ENCODE data around the gene HPN. TPM values are rescaled to one million over a fixed set of nuclear protein-coding genes. Genes with fewer than 3 reads are reported as not detected.

HPN gene
- total RNA-seq, 6 experiments from 2014 or later: not detected

GRCh38 chr19:35008891-35009341 is 32.6 kb upstream of the HPN start:
- Mint-ChIP-seq H3K4me3 (no peak overlapping the region), H3K27me3 (ENCODE audit: insufficient read depth) (peaks cover 1% of the 10 kb centered on the region; the same call in 1 of the 2 replicates), H3K9me3 (no peaks in the 10 kb centered on the region), H3K36me3 (ENCODE audit: low read depth) (no peaks in the 10 kb centered on the region), H3K4me1 (ENCODE audit: low read depth) (peaks cover 22% of the 10 kb centered on the region), H3K27ac (no peak overlapping the region)
- TF ChIP-seq CTCF (IDR thresholded peaks at IDR 0.05): no peak
- DNase-seq: no peak

GRCh38 chr19:35009424-35010415 is 31.8 kb upstream of the HPN start:
- peaks cover 1% of the 10 kb centered on the region; the same call in 1 of the 2 replicates for H3K27me3 Mint-ChIP-seq (ENCODE audit: insufficient read depth)
- no peak overlapping the region for H3K4me3 Mint-ChIP-seq

GRCh38 chr19:35011091-35011689 is 30.3 kb upstream of the HPN start:
- Mint-ChIP-seq H3K4me1 (ENCODE audit: low read depth) (peaks cover 10% of the 10 kb centered on the region), H3K27ac (no peak overlapping the region), H3K4me3 (no peak overlapping the region), H3K36me3 (ENCODE audit: low read depth) (peaks cover 12% of the 10 kb centered on the region; the same call in 1 of the 2 replicates), H3K9me3 (no peaks in the 10 kb centered on the region), H3K27me3 (ENCODE audit: insufficient read depth) (peaks cover 1% of the 10 kb centered on the region; the same call in 1 of the 2 replicates)
- DNase-seq: no peak
- no peak for TF ChIP-seq CTCF (IDR thresholded peaks at IDR 0.05)

More at GRCh38 chr19:35009424-35010415, 31.8 kb upstream of the HPN start:
- H3K9me3 Mint-ChIP-seq: no peaks in the 10 kb centered on the region
- no peak overlapping the region for H3K27ac Mint-ChIP-seq
- H3K36me3 Mint-ChIP-seq (ENCODE audit: low read depth): peaks cover 4% of the 10 kb centered on the region; the same call in 1 of the 2 replicates
- H3K4me1 Mint-ChIP-seq (ENCODE audit: low read depth): peaks cover 17% of the 10 kb centered on the region
- no peak for DNase-seq
- no peak for TF ChIP-seq CTCF (IDR thresholded peaks at IDR 0.05)

- H3K4me3 Mint-ChIP-seq: no peak overlapping the region
- H3K4me1 Mint-ChIP-seq (ENCODE audit: low read depth): peaks cover 1% of the 10 kb centered on the region
These were observed 29.5 kb upstream of the HPN start for GRCh38 chr19:35011737-35012682.

More at GRCh38 chr19:35011737-35012682, 29.5 kb upstream of the HPN start:
- Mint-ChIP-seq H3K36me3 (ENCODE audit: low read depth) (peaks cover 12% of the 10 kb centered on the region; the same call in 1 of the 2 replicates), H3K27ac (no peak overlapping the region), H3K27me3 (ENCODE audit: insufficient read depth) (peaks cover 3% of the 10 kb centered on the region), H3K9me3 (no peaks in the 10 kb centered on the region)
- no peak for DNase-seq
- TF ChIP-seq CTCF (IDR thresholded peaks at IDR 0.05): no peak
